GM18498 (cell line): Measurements from ENCODE around the gene CTPS1.

Source experiments
- ATAC-seq: cut with Tn5 transposase; IDR thresholded peaks from one replicate; pipeline ENCODE4 v1.9.1; 2021; ENCODE audit warnings: mild to moderate bottlenecking, moderate library complexity; ENCODE audit not compliant: unreplicated experiment

The CTPS1 gene

DNA sequence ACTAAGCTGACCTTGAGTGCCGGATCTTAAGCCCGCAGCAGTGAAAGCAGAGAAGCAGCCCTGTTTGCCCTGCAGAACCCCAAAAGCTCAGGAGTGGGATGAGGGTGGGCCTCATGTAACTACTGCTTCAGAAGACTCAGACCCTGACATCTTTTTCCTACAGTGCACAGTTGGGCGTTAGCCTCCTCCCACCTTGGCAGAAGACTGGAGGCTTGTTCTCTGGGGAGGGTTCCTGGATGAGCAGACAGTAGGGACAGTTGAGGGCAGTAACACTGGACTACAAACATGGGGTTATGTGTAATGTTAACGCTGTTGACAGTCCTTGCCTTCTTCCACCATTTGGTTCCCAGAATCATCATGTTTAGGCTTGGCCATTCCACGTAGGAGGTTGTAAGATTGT lies 9.6 kb downstream of the CTPS1 start:
- no peak for ATAC-seq

DNA sequence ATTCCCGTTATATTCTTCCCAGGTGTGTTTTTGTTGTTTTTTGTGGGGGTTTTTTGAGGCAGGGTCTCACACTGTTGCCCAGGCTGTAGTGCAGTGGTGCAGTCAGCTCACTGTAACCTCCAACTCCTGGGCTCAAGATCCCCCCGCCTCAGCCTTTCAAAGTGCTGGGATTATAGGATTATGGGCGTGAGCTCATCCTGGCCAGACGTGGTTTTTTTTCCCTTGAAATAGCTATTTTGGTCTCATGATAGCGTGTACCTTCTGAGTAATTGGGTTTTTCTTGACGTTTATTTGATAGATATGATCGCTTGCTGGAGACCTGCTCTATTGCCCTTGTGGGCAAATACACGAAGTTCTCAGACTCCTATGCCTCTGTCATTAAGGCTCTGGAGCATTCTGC lies 17.6 kb downstream of the CTPS1 start:
- no peak for ATAC-seq

DNA sequence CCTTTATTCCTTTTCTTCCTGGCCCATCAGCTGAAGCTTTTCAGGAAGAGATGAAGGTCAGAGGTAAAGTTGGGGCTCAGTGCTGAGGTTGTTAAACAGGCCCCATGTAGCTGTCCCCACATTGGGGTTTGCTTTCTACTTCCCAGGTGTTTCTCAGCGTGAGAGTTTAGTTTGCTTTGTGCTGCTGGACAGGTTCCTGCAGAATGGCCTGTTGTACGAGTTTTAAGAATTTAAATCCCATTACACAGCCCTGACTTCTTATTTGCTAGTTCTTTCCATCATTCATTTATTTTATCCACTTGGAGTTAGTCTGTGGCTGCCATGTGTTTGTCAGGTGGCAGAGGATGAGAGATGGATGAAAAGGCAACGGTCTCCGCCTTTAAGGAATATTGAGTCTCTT lies 19.2 kb downstream of the CTPS1 start:
- no peak for ATAC-seq

DNA sequence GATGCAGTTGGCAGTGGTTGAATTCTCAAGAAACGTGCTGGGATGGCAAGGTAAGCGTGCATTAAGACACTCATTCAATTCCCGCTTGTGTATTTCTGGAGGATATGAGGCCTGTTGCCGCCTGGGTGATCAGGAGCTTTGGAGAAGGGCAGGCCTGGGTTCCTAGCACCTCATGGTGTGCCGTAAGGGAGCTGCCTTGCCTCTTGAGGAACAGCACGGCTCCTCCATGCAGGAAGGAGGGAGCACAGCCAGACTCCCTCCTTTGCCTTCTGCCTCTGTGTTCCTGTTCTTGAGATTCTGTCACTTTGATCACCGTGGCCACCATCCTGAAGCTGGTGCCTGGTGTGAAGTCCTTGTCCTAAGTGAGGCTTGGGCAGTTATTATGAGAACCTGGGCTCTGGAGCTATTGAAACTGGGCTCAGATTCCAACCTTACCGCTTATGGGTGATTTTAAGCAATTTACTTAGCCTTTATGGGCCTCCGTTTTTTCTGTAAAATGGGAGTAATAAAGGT lies 23.7 kb downstream of the CTPS1 start:
- peak; percentile 3 for ATAC-seq

DNA sequence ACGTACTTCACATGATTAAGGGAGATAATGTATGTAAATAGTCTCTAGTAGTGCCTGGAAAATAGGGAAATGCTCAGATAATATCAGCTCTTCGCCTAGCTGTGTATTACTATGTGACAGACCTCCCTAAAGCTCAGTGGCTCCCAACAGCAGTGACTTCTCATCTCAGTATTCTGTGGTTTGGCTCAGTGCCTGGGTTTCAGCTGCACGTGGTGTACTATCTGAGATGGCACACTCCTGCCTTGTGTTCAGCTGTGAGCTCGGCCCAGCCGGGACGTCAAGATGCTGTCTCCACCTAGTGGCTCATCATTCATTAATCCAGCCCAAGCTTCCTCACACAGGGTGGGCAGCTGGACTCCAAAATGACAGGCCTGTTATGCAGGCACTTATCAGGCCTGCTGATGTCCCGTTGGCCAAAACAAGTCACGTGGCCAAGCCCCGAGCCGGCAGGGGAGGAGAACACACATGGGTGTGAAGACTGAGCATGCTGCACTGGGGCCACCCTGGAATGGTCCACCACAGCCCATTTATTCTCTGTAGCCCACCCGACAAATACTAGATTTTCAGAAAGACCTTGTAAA lies 24.2 kb downstream of the CTPS1 start:
- peak; percentile 97 for ATAC-seq

DNA sequence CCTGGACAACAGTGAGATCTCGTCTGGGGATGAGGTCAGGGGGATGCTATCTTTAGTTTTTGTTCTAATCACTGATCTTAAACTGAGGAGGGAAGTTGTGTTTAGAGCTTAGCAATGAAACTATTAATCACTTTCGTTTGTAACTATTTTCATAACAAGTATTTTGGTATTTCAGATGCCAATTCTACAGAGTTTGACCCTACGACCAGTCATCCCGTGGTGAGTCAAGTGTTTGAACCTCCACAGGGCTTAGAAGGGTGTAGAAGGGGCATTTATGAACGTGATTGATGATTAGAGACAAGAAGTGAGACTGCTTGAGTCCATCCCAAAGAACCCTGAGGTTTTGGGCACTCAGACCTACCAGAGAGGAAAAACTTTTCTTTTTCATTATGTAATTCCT lies 26.4 kb downstream of the CTPS1 start:
- ATAC-seq, result no peak

DNA sequence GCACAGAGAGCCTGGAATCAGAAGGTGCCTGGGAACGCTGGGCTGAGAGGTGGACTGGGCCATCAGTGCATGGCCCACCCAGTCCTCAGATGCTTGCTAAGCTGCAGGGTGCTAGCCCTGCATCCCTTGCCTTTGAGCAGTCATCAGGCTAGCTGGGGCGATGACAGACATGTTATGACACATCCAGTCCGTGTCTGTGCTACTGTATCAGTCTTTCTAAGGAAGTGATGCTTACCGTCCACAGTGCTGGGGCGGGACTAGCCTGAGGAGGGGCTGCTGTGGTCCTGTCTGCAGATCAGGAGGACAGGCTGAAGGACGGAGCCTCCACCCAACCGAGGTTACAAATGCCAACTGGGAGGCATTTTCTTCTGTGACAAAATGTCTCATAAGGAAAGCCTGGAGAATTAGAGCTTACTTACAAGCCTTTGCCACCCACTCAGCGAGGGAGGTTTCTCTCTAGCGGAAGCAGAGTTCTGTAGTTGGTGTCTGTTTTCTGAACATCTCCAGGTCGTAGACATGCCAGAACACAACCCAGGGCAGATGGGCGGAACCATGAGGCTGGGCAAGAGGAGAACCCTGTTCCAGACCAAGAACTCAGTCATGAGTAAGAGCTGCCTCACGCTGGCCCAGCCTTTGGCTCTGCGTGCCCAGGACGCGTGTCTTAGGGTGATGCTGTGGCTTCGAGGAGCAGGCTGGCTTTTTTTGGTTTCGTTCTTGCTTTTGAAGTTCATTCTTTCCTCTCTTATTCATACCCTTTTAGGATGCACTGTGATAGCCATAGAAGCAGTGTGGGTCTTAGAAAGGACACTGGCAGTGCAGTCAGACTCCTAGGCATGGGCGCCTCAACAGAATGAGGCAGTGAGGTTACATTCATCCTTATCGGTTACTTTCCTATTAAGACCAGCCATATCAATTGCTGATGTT lies 27.7 kb downstream of the CTPS1 start:
- ATAC-seq, result no peak

DNA sequence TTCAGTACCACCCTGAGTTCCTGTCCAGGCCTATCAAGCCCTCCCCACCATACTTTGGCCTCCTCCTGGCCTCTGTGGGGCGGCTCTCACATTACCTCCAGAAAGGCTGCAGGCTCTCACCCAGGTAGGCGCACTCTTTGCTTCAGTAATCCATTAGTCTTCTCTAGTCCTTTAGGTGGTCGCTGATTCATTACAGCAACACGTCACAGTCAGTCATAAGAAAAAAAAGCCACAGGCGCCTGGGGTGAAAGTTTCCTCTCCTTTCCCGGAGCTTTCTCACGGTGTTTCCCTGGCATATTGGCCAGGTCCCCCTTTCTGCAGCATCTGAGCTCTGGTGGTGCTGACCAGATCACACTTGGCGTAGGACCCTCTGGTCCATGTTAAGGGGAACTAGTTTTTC lies 30.0 kb downstream of the CTPS1 start:
- ATAC-seq, result no peak

DNA sequence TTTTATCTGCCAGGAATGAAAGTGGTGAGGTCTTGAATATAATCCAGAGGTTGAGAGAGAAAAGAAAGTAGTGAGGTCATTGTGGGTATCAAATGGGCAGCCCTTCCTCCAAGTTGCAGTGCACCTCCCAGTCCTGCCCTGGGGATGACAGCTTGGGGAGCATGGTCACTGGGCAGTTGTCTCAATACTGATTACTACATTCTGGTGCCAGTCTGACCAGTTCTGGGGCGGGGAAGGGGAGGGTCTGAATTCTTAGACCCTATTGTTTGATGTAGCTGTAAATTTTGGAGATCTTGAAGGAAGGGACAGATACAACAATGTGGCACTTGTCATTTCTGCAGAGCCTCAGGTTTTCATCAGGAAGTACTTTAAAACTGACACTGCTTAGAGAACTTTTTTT lies 30.8 kb downstream of the CTPS1 start:
- ATAC-seq, result no peak

DNA sequence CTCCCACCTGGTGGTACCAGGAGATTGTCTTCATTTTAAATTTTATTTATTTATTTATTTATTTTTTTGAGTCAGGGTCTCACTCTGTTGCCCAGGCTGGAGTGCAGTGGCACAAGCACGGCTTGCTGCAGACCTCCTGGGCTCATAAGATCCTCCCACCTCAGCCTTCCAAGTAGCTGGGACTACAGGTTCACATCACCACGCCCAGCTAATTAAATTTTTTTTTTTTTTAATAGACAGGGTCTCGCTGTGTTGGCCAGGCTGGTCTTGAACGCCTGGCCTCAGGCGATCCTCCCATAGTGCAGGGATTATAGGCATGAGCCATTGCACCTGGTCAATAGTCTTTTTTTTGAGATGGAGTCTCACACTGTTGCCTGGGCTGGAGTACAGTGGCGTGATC lies 33.5 kb downstream of the CTPS1 start:
- ATAC-seq, result no peak

DNA sequence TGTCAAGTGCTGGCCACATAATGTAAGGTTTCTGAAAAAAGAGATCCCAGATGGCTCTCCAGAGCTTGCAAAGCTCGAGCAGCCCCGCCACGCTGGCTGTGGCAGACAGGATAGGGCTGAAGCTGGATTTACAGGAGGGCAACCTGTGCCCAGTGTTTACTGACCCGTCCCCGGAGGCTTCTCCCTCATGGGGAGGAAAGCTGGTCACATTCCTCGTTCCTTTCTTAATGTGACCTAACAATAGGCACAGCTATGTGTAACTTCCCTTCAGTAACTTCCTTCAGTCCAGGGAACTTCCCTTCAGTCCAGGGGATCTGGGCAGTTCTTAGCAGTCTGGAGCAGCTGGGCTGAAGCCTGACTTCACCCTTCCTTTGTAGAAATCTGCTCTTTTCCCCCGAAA lies 34.3 kb downstream of the CTPS1 start:
- ATAC-seq, result no peak

DNA sequence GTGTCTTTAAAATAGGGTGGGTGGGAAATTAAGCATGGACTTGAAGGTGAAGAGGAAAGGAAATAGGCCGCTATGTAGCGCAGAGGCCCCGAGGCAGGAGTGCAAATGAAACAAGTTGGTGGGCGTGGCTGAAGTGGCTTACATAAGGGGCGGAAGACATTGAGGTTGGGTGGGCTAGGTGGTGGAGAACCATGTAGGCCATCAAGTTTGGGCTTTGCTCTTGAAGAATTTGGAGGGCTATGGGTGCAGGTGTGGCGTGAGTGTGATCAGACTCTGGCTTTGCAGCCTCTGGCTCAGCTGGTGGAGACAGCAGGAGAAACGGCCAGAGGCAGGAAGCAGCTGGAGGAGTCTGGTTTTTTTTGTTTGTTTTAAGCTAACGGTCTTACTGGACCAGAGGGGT lies 35.4 kb downstream of the CTPS1 start:
- no peak for ATAC-seq

DNA sequence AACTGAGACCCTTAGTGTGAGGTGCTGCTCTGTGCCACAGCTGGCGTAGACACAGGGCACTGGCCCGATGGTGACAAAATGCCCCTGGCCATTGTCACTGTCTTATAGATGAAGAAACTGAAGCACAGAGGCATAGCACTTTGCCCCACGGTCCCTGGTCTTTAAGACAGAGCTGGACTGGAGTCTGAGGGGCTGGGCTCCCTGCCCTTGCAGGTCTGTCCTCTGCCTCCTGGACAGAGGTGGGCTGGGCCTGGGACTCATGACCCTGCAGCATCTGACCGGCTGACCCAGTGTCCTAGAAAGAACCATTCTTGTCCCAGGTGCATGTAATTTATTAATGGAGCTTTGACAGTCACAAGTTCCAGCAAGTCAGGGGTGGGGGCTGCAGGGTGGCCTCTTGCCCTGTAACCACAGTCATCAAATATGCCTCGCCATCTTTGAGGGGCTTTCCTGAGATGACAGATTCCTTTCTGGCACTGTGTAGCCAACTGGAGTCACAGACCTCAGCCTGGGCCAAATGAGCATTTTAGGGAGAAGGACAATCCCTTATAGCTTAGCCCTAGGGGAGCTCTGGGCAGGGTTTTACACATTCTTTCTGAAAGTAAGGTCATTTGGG lies 35.9 kb downstream of the CTPS1 start:
- ATAC-seq, result no peak

DNA sequence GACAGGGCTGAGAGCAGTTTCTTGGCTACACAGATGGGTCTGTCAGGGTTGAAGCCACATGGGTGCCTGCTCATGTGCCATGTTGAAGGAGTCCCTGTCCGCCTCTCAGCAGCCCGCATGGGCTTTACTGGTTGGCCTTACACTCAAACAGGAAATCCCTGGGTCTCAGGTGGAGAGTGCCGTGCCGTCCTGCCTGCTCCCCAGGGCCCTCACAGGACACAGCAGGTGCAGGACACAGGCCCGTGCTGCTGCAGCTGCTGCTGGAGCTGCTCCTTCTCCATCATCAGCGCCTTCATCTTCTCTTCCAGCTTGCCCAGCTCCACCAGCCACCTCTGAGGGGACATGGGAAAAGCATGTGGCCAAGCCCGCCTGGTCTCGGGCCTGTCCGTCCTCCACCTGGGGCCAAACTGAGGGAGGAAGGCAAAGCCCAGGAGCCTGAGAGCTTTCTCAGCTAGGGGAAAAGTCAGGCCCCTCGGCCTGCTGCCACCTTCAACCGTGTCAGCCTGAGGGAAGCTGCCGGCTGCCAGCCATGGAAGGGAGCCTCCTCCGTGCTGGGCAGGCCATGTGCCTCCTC lies 36.5 kb downstream of the CTPS1 start:
- ATAC-seq, result no peak

DNA sequence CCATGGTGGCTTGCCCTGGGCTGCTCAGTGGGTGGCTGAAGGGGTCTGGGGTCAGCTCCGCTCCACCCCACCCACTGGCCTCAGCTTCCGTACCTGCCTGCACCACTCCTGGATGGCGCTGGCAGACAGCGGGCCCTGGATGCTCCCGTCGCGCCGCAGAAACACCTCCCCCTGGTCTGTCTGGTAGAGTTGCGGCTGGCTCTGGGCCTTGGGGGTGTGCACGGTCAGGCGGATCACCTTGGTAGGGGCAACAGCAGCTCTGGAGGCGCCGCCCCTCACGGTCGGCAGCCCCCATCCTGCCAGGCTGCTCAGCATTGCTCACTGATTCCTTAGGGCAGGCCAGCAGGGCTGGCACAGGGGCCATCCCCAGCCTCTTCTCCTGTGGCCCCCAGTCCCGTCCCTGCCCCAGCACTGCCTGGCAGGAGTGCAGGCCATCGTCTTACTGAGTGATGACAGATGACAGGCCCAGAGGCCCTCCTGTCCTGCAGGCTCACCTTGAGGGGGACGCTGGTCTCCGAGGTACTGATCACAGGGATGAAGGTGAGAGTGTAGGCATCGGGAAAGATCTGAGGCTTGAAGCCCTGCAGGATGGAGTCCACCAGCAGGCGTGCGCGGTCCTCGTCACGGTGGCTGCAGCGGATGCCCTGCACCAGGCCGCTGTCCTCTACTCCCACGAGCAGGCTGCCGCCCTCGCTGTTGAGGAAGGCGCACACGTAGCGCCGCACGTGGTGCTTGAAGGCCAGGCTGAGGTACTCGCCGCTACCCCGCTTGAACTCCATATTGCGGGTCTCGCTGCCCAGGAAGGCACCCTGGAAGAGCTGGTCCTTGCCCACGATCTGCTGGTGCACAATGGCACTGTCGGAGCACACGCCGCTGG lies 37.9 kb downstream of the CTPS1 start:
- no peak for ATAC-seq

DNA sequence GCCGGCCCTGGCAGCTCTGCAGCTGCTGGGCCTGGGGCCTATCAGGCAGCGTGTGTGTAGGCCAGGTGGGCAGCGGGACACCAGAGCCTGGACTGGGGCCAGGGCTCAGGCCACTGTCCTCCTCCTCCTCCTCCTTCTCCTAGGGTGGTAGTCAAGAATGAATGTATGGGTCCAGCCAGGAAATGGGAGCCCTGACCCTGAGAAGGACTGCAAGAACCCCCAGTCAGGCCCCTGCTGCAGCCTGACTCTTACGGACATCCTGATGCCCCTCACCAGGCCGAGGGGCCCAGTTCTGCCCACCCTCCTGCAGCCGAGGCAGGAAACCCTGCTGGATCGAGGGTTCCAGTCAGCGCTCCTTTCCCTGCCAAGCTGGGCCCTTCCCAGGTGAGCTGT lies 38.5 kb downstream of the CTPS1 start:
- no peak for ATAC-seq

DNA sequence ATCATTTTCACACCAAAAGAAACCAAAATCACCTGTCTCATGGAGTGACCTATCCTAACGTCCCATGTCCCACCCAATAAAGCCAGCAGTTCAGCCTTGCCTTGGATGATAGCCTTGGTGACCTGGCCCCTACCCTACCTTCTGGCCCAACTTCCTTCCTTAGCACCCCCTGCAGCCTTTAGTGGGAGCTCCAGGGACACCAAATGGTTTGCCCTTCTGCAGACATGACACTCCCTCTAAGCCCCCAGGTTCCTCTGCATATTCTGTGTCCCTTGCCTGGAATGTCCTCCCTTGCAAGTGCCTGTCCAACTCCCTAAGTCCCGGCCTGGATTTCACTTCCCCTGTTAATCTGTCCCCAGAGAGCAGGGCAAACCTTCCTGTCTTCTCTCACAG lies 39.9 kb downstream of the CTPS1 start:
- no peak for ATAC-seq

DNA sequence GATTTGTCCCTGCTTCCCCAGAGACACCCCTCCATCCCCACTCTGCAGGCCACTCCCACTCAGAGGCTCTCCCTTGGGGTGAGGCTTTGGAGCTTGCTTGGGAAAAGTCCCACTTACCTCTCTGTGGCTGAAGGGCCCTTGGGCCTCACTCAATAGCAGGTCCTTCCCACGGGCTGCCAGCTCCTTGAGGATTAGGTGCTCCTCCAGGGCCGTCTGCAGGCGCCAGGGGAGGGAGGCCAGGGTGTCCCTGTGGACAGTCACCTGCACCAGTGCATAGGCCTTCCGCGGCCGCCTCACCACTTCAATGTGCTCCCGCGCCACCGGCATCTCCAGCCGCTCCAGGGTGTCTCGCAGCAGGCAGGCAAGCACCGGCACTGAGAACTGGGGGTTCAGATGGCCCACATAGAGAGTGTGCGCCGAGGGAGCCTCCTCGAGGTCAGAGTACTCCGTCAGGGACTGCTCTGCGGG lies 40.6 kb downstream of the CTPS1 start:
- ATAC-seq, result no peak

DNA sequence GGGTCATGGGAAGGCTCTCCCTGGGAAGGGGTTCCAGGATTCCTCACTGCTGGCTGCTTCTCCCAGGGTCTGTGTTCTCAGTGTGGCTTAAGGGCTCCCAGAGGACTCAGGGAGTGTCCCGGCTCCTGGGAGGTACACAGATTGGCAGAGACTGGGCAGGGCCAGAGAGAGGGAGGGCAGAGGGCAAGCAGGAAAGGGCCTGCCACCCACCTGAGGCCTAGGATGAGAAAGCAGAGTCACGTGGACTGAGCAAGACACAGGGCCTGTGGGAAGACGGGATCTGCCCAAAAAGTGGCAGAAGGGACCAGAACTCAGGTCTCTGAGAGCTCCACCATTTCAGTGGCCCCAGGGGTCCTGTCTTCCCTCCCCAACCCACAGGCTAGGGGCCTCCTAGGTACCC lies 41.2 kb downstream of the CTPS1 start:
- ATAC-seq, result no peak

DNA sequence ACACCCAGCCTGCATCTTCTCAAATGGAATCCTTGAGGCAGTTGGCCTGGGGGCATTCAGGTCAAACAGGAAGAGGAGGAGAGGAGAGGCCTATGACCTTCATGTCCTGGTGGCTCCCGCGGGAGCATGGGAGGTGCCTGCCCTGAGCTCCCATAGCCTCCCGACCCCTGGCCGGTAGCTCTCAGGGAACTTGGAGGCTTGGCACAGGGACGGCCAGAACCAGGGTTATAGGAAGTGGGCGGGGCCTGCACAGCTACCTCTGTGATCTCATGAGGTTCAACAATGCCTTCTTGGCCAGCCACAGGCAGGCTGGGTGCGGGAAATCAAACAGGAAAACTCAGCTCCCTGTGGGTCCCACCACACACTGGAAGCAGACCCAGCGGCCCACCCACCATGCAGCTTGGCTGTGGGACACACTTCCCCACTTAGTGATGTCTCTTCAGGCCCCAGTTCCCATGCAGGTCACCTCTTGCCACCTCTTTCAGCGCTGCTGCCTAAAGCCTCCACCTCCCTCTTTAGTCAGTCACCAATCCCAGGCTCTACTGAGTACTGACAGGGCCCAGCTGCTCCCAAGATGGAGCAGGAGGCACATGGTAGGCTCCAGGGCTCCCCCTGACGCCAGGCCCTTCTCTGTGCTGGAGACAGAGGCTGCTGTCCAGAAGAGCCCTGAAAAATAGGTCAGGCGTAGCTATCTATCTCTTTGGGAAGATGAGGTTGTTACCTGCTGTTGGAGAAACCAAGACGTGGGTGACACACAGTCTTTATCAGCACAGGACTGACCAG lies 42.2 kb downstream of the CTPS1 start, which contains the start of gene SLFNL1:
SLFNL1 (minus strand) TSS at position 200 of the 783 bp plus-strand sequence. CDS start 1,065 bp downstream, outside the sequence.
- no peak for ATAC-seq
